GM12878 (cell line): ENCODE results near the gene STK38. TPM values are rescaled to one million over a fixed set of nuclear protein-coding genes. Genes with fewer than 3 reads are reported as not detected.

Experiments used
- ATAC-seq: fragments of 200-7000 bp; cut with Tn5 transposase; 3 replicates; pipeline ENCODE4 v1.9.1; 2020; ENCODE audit warnings: mild to moderate bottlenecking, moderate library complexity
- BruUV-seq: library from RNA; stranded (reverse); fragments of 400-500 nt; replicated peaks from 2 replicates; lab custom pipeline; 2021; lab: Mats Ljungman, UMichigan
- CTCF ChIA-PET: fragments of 300-600 bp; sonication (Branson Sonifier 250); formaldehyde crosslinking; extraction: SDS; loops from one replicate; lab custom pipeline; 2021; ENCODE audit warnings: inconsistent platforms; lab: Yijun Ruan, JAX
- POLR2A ChIA-PET: fragments of 350-600 bp; formaldehyde crosslinking; extraction: SDS; loops from one replicate; lab custom pipeline; 2021; ENCODE audit warnings: inconsistent platforms; lab: Charles Lee
- RAD21 ChIA-PET: fragments of 300-600 bp; sonication (Branson Sonifier 250); formaldehyde crosslinking; loops from one replicate; lab custom pipeline; 2023; ENCODE audit warnings: antibody characterized with exemption; ENCODE audit not compliant: unreplicated experiment; lab: Charles Lee
- SMC1A ChIA-PET: fragments of 300-600 bp; sonication (Branson Sonifier 250); formaldehyde crosslinking; loops from one replicate; lab custom pipeline; 2023; ENCODE audit not compliant: unreplicated experiment, uncharacterized antibody; lab: Charles Lee
- DNase-seq: peaks from one replicate; pipeline ENCODE4 v3.0.0-alpha.2; 2011; ENCODE audit warnings: low read depth, low spot score
- FAIRE-seq: peaks from 3 replicates; lab custom pipeline; 2011; peaks lifted over from hg19 to GRCh38; lab: Jason Lieb, UNC
- H2AFZ ChIP-seq: 2 replicates; pipeline ENCODE4 v1.6.0; 2011; ENCODE audit warnings: low read depth, low read length, control low read depth; ENCODE audit not compliant: control insufficient read depth
- H3K27ac ChIP-seq: 2 replicates; pipeline ENCODE4 v1.5.1; 2011; ENCODE audit warnings: control low read depth; ENCODE audit not compliant: control insufficient read depth, insufficient read depth
- H3K27me3 ChIP-seq, 2 experiments: replicated peaks in 1 of 2; 2 replicates each; pipeline versions ENCODE4 v1.6.0 to v1.6.1; 2011; ENCODE audit warnings: low read length in 1 of 2; ENCODE audit not compliant: control insufficient read depth in 2 of 2, insufficient read depth in 2 of 2
- H3K36me3 ChIP-seq, 2 experiments: 2 replicates each; pipeline ENCODE4 v1.5.1; 2011; ENCODE audit warnings: low read length in 1 of 2; ENCODE audit not compliant: control insufficient read depth in 2 of 2, insufficient read depth in 2 of 2
- H3K4me1 ChIP-seq: 2 replicates; pipeline ENCODE4 v1.6.1; 2011; ENCODE audit warnings: mild to moderate bottlenecking, low read length, moderate library complexity, mixed read lengths; ENCODE audit not compliant: control insufficient read depth, insufficient read depth
- H3K4me2 ChIP-seq: 2 replicates; pipeline ENCODE4 v1.6.0; 2011; ENCODE audit warnings: control low read depth; ENCODE audit not compliant: control insufficient read depth, insufficient read depth
- H3K4me3 ChIP-seq: fragments of 200-600 bp; sonication (generic); 2 replicates; pipeline ENCODE4 v1.5.1; 2016
- H3K79me2 ChIP-seq: 2 replicates; pipeline ENCODE4 v1.6.0; 2011; ENCODE audit warnings: low read length; ENCODE audit not compliant: control insufficient read depth, insufficient read depth
- H3K9ac ChIP-seq: 2 replicates; pipeline ENCODE4 v1.8.0; 2011; ENCODE audit warnings: low read length, control low read depth, mixed read lengths; ENCODE audit not compliant: control insufficient read depth, insufficient read depth
- H3K9me3 ChIP-seq: replicated peaks from 3 replicates; pipeline ENCODE4 v1.5.1; 2011; ENCODE audit warnings: mild to moderate bottlenecking, low read length; ENCODE audit not compliant: control insufficient read depth, insufficient read depth
- H4K20me1 ChIP-seq: 2 replicates; pipeline ENCODE4 v1.6.0; 2011; ENCODE audit not compliant: control insufficient read depth, insufficient read depth
- ATF7 ChIP-seq: fragments of 450-650 bp; IDR thresholded peaks from 2 replicates; pipeline ENCODE4 v1.6.1; 2016; ENCODE audit warnings: low read depth, mild to moderate bottlenecking
- CHD1 ChIP-seq: IDR thresholded peaks from 2 replicates; pipeline ENCODE4 v1.6.1; 2012; ENCODE audit warnings: low read depth, low read length, improper control_type of control experiment
- DPF2 ChIP-seq: fragments of 450-650 bp; IDR thresholded peaks from 2 replicates; pipeline ENCODE4 v1.6.1; 2017; ENCODE audit warnings: mild to moderate bottlenecking
- FOXM1 ChIP-seq: IDR thresholded peaks from 2 replicates; pipeline ENCODE4 v1.6.1; 2012; ENCODE audit warnings: low read depth, mild to moderate bottlenecking, inconsistent platforms, low read length, moderate library complexity
- GABPA ChIP-seq: IDR thresholded peaks from 2 replicates; pipeline ENCODE4 v1.6.1; 2014; ENCODE audit warnings: antibody characterized with exemption, low read depth, mild to moderate bottlenecking, inconsistent platforms
- IRF4 ChIP-seq: IDR thresholded peaks from 2 replicates; pipeline ENCODE4 v1.6.1; 2011; ENCODE audit warnings: low read depth, low read length
- KLF5 ChIP-seq: fragments of 450-650 bp; IDR thresholded peaks from 2 replicates; pipeline ENCODE4 v1.6.1; 2014; ENCODE audit warnings: mild to moderate bottlenecking; ENCODE audit not compliant: partially characterized antibody
- NR2C1 ChIP-seq: fragments of 450-650 bp; IDR thresholded peaks from 2 replicates; pipeline ENCODE4 v1.6.1; 2017; ENCODE audit warnings: antibody characterized with exemption, mild to moderate bottlenecking, moderate library complexity
- NR2C2 ChIP-seq: IDR thresholded peaks from 2 replicates; pipeline ENCODE4 v1.6.1; 2011; ENCODE audit warnings: borderline replicate concordance, low read depth; ENCODE audit not compliant: control insufficient read depth, insufficient read length
- NR2F1 ChIP-seq: fragments of 450-650 bp; conservative IDR thresholded peaks from 2 replicates; pipeline ENCODE4 v1.6.1; 2017; ENCODE audit warnings: mild to moderate bottlenecking
- POU2F2 ChIP-seq: IDR thresholded peaks from 3 replicates; pipeline ENCODE4 v1.6.1; 2011; ENCODE audit warnings: low read depth, mild to moderate bottlenecking, low read length, borderline replicate concordance
- RAD21 ChIP-seq: IDR thresholded peaks from 2 replicates; pipeline ENCODE4 v1.6.1; 2011; ENCODE audit warnings: mild to moderate bottlenecking, low read depth, low read length, moderate library complexity; ENCODE audit not compliant: insufficient read depth
- RB1 ChIP-seq: fragments of 450-650 bp; formaldehyde crosslinking; IDR thresholded peaks from 2 replicates; pipeline ENCODE4 v1.6.1; 2017; ENCODE audit warnings: mild to moderate bottlenecking, borderline replicate concordance
- SMAD1 ChIP-seq: fragments of 450-650 bp; IDR thresholded peaks from 2 replicates; pipeline ENCODE4 v1.6.1; 2018; ENCODE audit warnings: mild to moderate bottlenecking, low read depth; ENCODE audit not compliant: partially characterized antibody
- TAF1 ChIP-seq: IDR thresholded peaks from 2 replicates; pipeline ENCODE4 v1.6.1; 2011; ENCODE audit warnings: mild to moderate bottlenecking, low read depth, low read length, borderline replicate concordance
- TBL1XR1 ChIP-seq: IDR thresholded peaks from 2 replicates; pipeline ENCODE4 v1.6.1; 2012; ENCODE audit warnings: low read depth, low read length, improper control_type of control experiment
- WRNIP1 ChIP-seq: IDR thresholded peaks from 2 replicates; pipeline ENCODE4 v1.6.1; 2011; ENCODE audit warnings: low read depth, low read length, improper control_type of control experiment, borderline replicate concordance
- YBX1 ChIP-seq: fragments of 450-650 bp; IDR thresholded peaks from 2 replicates; pipeline ENCODE4 v1.6.1; 2016; ENCODE audit warnings: antibody characterized with exemption
- YY1 ChIP-seq: IDR thresholded peaks from 2 replicates; pipeline ENCODE4 v1.6.1; 2011; ENCODE audit warnings: low read depth, mild to moderate bottlenecking, low read length
- ZNF274 ChIP-seq: IDR thresholded peaks from one replicate; pipeline ENCODE4 v1.8.0; 2011; ENCODE audit not compliant: insufficient read length, insufficient read depth
- ZNF384 ChIP-seq: IDR thresholded peaks from 2 replicates; pipeline ENCODE4 v1.6.1; 2012; ENCODE audit warnings: low read depth, mild to moderate bottlenecking, low read length, improper control_type of control experiment, borderline replicate concordance
- WGBS: methylation state at CpG from one replicate; pipeline ENCODE4 v1.1.6; 2016; ENCODE audit warnings: low lambda C conversion rate; ENCODE audit not compliant: insufficient replicate concordance, insufficient coverage; ENCODE audit errors: missing lambda C conversion rate; 5-methylcytosine and 5-hydroxymethylcytosine counted together
- in situ Hi-C: fragments of 300-500 bp; cut with MboI; formaldehyde crosslinking; loops from 9 replicates; pipeline ENCODE4 v1.14.3; 2018; ENCODE audit warnings: mixed read lengths
- intact Hi-C: fragments of 100-400 bp; cut with micrococcal nuclease; formaldehyde crosslinking; loops from one replicate; pipeline ENCODE4 v1.14.2; 2022; ENCODE audit not compliant: unreplicated experiment
- polyA plus RNA-seq, 11 experiments: library from polyadenylated mRNA; depleted of rRNA in 4 of 11; unstranded in 6 of 11; stranded (reverse) in 5 of 11; fragments of >200 nt; fragmentation: Nextera tagmentation in 4 of 11; fragmentation: Illumina TruSeq in 1 of 11; extraction: Ambion mirVana in 4 of 11; extraction: Trizol in 1 of 11; gene quantifications; 1 replicate in 1 of 11; 2 replicates in 10 of 11; pipeline versions ENCODE4 v1.2.1 to v1.2.3, GENCODE V29; 2011 to 2016; ENCODE audit warnings: inconsistent platforms in 2 of 11, missing spikeins in 2 of 11, low read depth in 1 of 11
- total RNA-seq, 4 experiments: library from RNA; depleted of rRNA in 3 of 4; stranded (reverse); fragments of >200 nt in 3 of 4; fragmentation: Illumina TruSeq in 1 of 4; extraction: Trizol in 1 of 4; gene quantifications; 2 replicates each; pipeline versions ENCODE4 v1.2.1 to v1.2.3, GENCODE V29; 2013 to 2021

STK38 gene
- total and polyA plus RNA-seq, 10 of the 15 experiments (the other 5 are each of a cell fraction or from before 2014, with no cell fraction given) = 4.1 to 18.7 (median 13.6) TPM

DNA sequence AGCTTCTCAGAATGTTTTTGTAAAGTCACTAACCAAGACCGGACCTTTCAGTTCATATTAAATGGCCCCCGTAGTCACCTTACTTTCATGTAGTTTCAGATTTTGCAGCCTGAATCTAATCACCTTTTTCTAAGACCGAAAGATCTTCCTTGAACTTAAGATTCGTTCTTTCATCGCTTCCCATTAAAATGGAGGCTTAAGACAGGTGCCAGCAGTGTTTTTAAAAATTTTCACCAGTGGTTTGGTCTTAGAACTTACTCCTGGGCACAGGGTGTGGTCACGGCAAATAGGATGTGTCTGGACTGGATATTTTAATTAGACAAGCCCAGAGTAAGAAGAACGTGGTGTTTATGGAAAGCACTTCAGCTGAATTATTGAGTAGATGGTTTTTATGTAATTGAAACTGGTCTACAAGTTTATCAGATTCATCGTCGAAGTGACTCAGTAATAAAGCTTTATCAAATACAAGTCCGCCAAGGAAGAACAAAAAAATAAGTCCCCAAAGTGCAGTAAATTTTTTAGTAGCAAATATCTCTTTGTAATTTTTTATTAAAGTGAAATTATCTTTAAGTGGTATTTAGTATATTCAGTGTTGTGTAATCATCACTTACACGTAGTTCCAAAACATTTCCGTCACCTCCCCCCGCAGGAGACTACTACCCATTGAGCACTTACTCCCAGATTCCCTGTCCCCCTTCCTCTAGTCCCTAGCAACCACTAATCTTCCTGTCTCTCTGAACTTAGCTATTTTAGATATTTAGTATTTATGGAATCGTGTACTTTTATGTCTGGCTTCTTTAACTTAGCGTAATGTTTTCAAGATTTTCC, 47.8 kb upstream of the STK38 start (continued):
- TF ChIP-seq WRNIP1 = peak; percentile 82; the same call in 1 of the 2 replicates
- TF ChIP-seq FOXM1 = no peak
- peak; percentile 82 for TF ChIP-seq CHD1
- no peak for TF ChIP-seq GABPA
- TF ChIP-seq RAD21 = no peak

DNA sequence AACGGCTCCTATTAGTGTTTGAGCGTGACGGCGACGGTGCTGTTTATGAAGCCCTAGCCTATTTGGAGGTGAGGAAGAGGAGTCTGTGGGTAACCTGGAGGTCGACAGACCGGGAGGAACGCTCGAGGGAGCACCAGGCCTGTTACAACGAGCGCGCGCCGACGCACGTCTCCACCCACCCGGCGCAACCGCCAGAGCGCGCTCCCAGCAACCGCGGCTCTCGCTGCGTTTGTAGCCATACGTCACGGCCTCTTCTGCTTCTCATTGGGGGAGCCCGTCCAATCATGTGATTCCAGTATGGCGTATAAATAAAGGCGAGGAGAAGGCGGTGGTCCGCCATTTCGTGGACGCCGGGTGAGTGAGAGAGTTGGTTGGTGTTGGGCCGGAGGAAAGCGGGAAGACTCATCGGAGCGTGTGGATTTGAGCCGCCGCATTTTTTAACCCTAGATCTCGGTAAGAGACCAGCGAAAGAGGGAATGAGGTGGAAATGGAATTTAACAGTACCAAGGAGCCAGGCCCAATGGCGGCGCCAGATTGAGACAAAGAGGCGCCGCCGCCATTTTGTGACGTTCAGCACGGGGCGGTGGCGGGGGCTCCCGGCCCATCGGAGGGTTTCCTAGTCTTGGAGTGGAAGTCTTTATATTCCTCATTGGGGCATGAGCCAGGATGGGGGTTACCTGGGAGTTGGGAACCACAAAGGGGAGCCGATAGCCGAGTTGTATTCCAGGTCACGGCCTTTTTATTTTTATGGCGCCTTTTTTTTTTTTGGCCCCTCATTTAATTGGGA, 46.9 kb upstream of the STK38 start, which contains the start of gene SRSF3:
Gene SRSF3, plus strand, starts transcription at position 334 of the 787 bp plus-strand sequence. CDS start 2,401 bp downstream, outside the sequence.
- H4K20me1 ChIP-seq = peaks cover 9% of the 10 kb centered on the region; the same call in 1 of the 2 replicates
- ChIA-PET SMC1A (interaction anchor here (0.5 to 1.6 kb wide), 8 partner anchors 12 to 233 kb away, joined by 3 to 5 read pairs (median 3); partner anchors contain the start of gene CDKN1A), CTCF (interaction anchor here (0.6 to 4.0 kb wide), 3 partner anchors 21 to 168 kb away, joined by 3 to 29 read pairs (median 3); no protein-coding TSS in a partner anchor), RAD21 (interaction anchor here (0.6 kb wide), 1 partner anchor 288 kb away, joined by 3 read pairs; no protein-coding TSS in a partner anchor), POLR2A (interaction anchor here (0.6 to 2.3 kb wide), 15 partner anchors 12 to 1383 kb away, joined by 3 to 14 read pairs (median 4); partner anchors contain the start of genes CDKN1A and MAPK14)
- intact Hi-C loops = loop anchor here (1.0 to 5.0 kb wide), 3 partner anchors 47 to 172 kb away; partner anchors contain the start of genes KCTD20, PXT1 and STK38
- H3K4me2 ChIP-seq = peak within 1 kb of the TSS; percentile 52
- BruUV-seq = TSS peak; percentile 77
- H3K4me1 ChIP-seq = peaks cover 11% of the 10 kb centered on the region
- peaks cover 55% of the 10 kb centered on the region for H3K79me2 ChIP-seq
- H3K27me3 ChIP-seq = no peaks in the 10 kb centered on the region
- peak; percentile 89 for ATAC-seq
- no peaks in the 10 kb centered on the region for H3K9me3 ChIP-seq
- WGBS = under 1% methylated on average over 58 of the region's 58 CpGs
- peak; percentile 88 for FAIRE-seq
- H3K9ac ChIP-seq = peak within 1 kb of the TSS; percentile 97
- H2AFZ ChIP-seq = peak within 1 kb of the TSS; percentile 62
- in situ Hi-C loops = no loop called here
- peak; percentile 90 for DNase-seq
- peak within 1 kb of the TSS; percentile 87 for H3K27ac ChIP-seq
- H3K36me3 ChIP-seq = peaks cover 10 to 13% of the 10 kb centered on the region in 2 experiments
- H3K4me3 ChIP-seq = peak within 1 kb of the TSS; percentile 100
- peak; percentile 88 for TF ChIP-seq KLF5
- TF ChIP-seq YBX1 = 0 out of 2 replicates have a peak, but pooled peaks have one; percentile 16
- peak; percentile 83 for TF ChIP-seq NR2C1
- peak; percentile 95 for TF ChIP-seq CHD1
- peak; percentile 99 for TF ChIP-seq YY1
- no peak for TF ChIP-seq ZNF274
- peak; percentile 78 for TF ChIP-seq TBL1XR1
- 0 out of 2 replicates have a peak, but pooled peaks have one; percentile 79 for TF ChIP-seq RB1
- TF ChIP-seq WRNIP1 = peak; percentile 25; the same call in 1 of the 2 replicates
- 0 out of 2 replicates have a peak, but pooled peaks have one; percentile 67 for TF ChIP-seq DPF2
- peak; percentile 24; the same call in 1 of the 2 replicates for TF ChIP-seq IRF4
- TF ChIP-seq ZNF384 = no peak
- no peak for TF ChIP-seq NR2C2
- peak; percentile 4; the same call in 1 of the 2 replicates for TF ChIP-seq NR2F1
- peak; percentile 99 for TF ChIP-seq POU2F2
- peak; percentile 81 for TF ChIP-seq ATF7
- TF ChIP-seq TAF1 = peak; percentile 93
- TF ChIP-seq SMAD1 = peak; percentile 99
